Vagina (tissue), 2 donors: ENCODE data around the gene RIF1. TPM values are rescaled to one million over a fixed set of nuclear protein-coding genes. Genes with fewer than 3 reads are reported as not detected.

Experiments used
- DNase-seq, 2 donors: peaks; one replicate each; pipeline ENCODE4 v3.0.0-alpha.2; 2017; ENCODE audit errors: extremely low spot score in 2 of 2
- H3K27ac ChIP-seq: fragments of 200-600 bp; sonication (generic); one replicate; pipeline ENCODE4 v1.5.1; 2019
- H3K27me3 ChIP-seq: fragments of 200-600 bp; sonication (generic); one replicate; pipeline ENCODE4 v1.5.1; 2019
- H3K36me3 ChIP-seq, 2 donors: fragments of 200-600 bp; sonication (generic); one replicate each; pipeline ENCODE4 v1.5.1; 2017 to 2019
- H3K4me1 ChIP-seq: fragments of 200-600 bp; sonication (generic); one replicate; pipeline ENCODE4 v1.5.1; 2019
- H3K4me3 ChIP-seq, 2 donors: fragments of 200-600 bp; sonication (generic); 1 replicate in 1 of 2; 2 replicates in 1 of 2; pipeline ENCODE4 v1.5.1; 2016 to 2019
- H3K9me3 ChIP-seq: fragments of 200-600 bp; sonication (generic); one replicate; pipeline ENCODE4 v1.5.1; 2019
- CTCF ChIP-seq, 3 experiments: fragments of 450-650 bp in 2 of 3; fragments of 200-600 bp in 1 of 3; sonication (generic) in 1 of 3; IDR thresholded peaks; one replicate each; pipeline ENCODE4 v1.5.1; 2017 to 2019; ENCODE audit warnings: antibody characterized with exemption in 3 of 3, mild to moderate bottlenecking in 2 of 3, moderate library complexity in 2 of 3
- POLR2A ChIP-seq, 2 donors: fragments of 450-650 bp; IDR thresholded peaks; one replicate each; pipeline ENCODE4 v1.6.1; 2017; ENCODE audit warnings: antibody characterized with exemption in 2 of 2, mild to moderate bottlenecking in 2 of 2, moderate library complexity in 2 of 2
- POLR2AphosphoS5 ChIP-seq, 2 donors: sonication (generic); formaldehyde crosslinking; IDR thresholded peaks; one replicate each; pipeline ENCODE4 v1.9.0; 2017; ENCODE audit warnings: antibody characterized with exemption in 2 of 2, mild to moderate bottlenecking in 2 of 2, low read depth in 1 of 2; ENCODE audit not compliant: insufficient read depth in 1 of 2
- intact Hi-C: fragments of 100-400 bp; cut with DNase I; formaldehyde crosslinking; loops from one replicate; pipeline ENCODE4 v1.15.1; 2023
- total RNA-seq: library from RNA; depleted of rRNA; stranded (reverse); fragments of >200 nt; gene quantifications from one replicate; pipeline ENCODE4 v1.2.3, GENCODE V29; 2016

Gene RIF1
- total RNA-seq, 1 donor from 2014 or later: 31.7 TPM

GRCh38 chr2:151518802-151519201 lies 109.1 kb downstream of the RIF1 start:
- no peak overlapping the region for H3K4me3 ChIP-seq
- H3K4me1 ChIP-seq: no peaks in the 10 kb centered on the region
- intact Hi-C loops: no loop called here
- DNase-seq: no peak
- H3K27me3 ChIP-seq: no peaks in the 10 kb centered on the region
- H3K36me3 ChIP-seq: no peaks in the 10 kb centered on the region
- TF ChIP-seq POLR2AphosphoS5 (IDR thresholded peaks at IDR 0.05; ENCODE audit: insufficient read depth in 1 of 2, low read depth in 1 of 2) (no peak), CTCF (IDR thresholded peaks at IDR 0.05) (no peak), POLR2A (IDR thresholded peaks at IDR 0.05) (no peak)
- no peaks in the 10 kb centered on the region for H3K9me3 ChIP-seq
- H3K27ac ChIP-seq: no peak overlapping the region

- intact Hi-C loops: no loop called here
- no peaks in the 10 kb centered on the region for H3K4me1 ChIP-seq
- no peak overlapping the region for H3K27ac ChIP-seq
- H3K9me3 ChIP-seq: no peaks in the 10 kb centered on the region
- H3K4me3 ChIP-seq: no peak overlapping the region
- TF ChIP-seq POLR2AphosphoS5 (IDR thresholded peaks at IDR 0.05; ENCODE audit: insufficient read depth in 1 of 2, low read depth in 1 of 2) (no peak), POLR2A (IDR thresholded peaks at IDR 0.05) (no peak), CTCF (IDR thresholded peaks at IDR 0.05) (no peak)
- DNase-seq: no peak
- no peaks in the 10 kb centered on the region for H3K36me3 ChIP-seq
- H3K27me3 ChIP-seq: no peaks in the 10 kb centered on the region
Observed at GRCh38 chr2:151520976-151521375, 111.3 kb downstream of the RIF1 start.

GRCh38 chr2:151522556-151522955 lies 112.9 kb downstream of the RIF1 start:
- DNase-seq: no peak
- Histone ChIP-seq H3K4me1 (no peaks in the 10 kb centered on the region), H3K4me3 (no peak overlapping the region), H3K27me3 (no peaks in the 10 kb centered on the region), H3K36me3 (no peaks in the 10 kb centered on the region), H3K9me3 (no peaks in the 10 kb centered on the region), H3K27ac (no peak overlapping the region)
- TF ChIP-seq CTCF (IDR thresholded peaks at IDR 0.05): no peak
- no peak for TF ChIP-seq POLR2AphosphoS5 (IDR thresholded peaks at IDR 0.05; ENCODE audit: insufficient read depth in 1 of 2, low read depth in 1 of 2)
- no peak for TF ChIP-seq POLR2A (IDR thresholded peaks at IDR 0.05)
- intact Hi-C loops: no loop called here

- Histone ChIP-seq H3K4me3 (no peak overlapping the region), H3K27me3 (no peaks in the 10 kb centered on the region), H3K36me3 (no peaks in the 10 kb centered on the region), H3K9me3 (no peaks in the 10 kb centered on the region), H3K27ac (no peak overlapping the region), H3K4me1 (no peaks in the 10 kb centered on the region)
- intact Hi-C loops: no loop called here
- TF ChIP-seq POLR2A (IDR thresholded peaks at IDR 0.05) (no peak), POLR2AphosphoS5 (IDR thresholded peaks at IDR 0.05; ENCODE audit: insufficient read depth in 1 of 2, low read depth in 1 of 2) (no peak), CTCF (IDR thresholded peaks at IDR 0.05) (no peak)
- DNase-seq: no peak
Observed at GRCh38 chr2:151523850-151524249, 114.1 kb downstream of the RIF1 start.

GRCh38 chr2:151525821-151526373 lies 116.2 kb downstream of the RIF1 start:
- intact Hi-C loops: no loop called here
- no peak overlapping the region for H3K4me3 ChIP-seq
- no peaks in the 10 kb centered on the region for H3K4me1 ChIP-seq
- H3K27me3 ChIP-seq: no peaks in the 10 kb centered on the region
- no peak overlapping the region for H3K27ac ChIP-seq
- TF ChIP-seq POLR2A (IDR thresholded peaks at IDR 0.05) (no peak), POLR2AphosphoS5 (IDR thresholded peaks at IDR 0.05; ENCODE audit: insufficient read depth in 1 of 2, low read depth in 1 of 2) (no peak), CTCF (IDR thresholded peaks at IDR 0.05) (no peak)
- H3K9me3 ChIP-seq: no peaks in the 10 kb centered on the region
- no peak for DNase-seq
- H3K36me3 ChIP-seq: no peaks in the 10 kb centered on the region
